ENCODE data around the gene FAM156A.
"Not testable (repeated sequence)": the region's sequence is repeated elsewhere in the genome, so short reads cannot be mapped to it uniquely, and the experiment has no call there.

GRCh38 chrX:52930214-52930613 lies 28.1 kb downstream of the FAM156A start:
- not testable (repeated sequence) for TF ChIP-seq CTCF (IDR thresholded peaks at IDR 0.05); POLR2A (IDR thresholded peaks at IDR 0.05; ENCODE audit: low read depth); EP300 (IDR thresholded peaks at IDR 0.05)

All from esophagus muscularis mucosa (tissue), 4 donors.